Measurements from ENCODE around the gene MMP15.

Gene MMP15

DNA sequence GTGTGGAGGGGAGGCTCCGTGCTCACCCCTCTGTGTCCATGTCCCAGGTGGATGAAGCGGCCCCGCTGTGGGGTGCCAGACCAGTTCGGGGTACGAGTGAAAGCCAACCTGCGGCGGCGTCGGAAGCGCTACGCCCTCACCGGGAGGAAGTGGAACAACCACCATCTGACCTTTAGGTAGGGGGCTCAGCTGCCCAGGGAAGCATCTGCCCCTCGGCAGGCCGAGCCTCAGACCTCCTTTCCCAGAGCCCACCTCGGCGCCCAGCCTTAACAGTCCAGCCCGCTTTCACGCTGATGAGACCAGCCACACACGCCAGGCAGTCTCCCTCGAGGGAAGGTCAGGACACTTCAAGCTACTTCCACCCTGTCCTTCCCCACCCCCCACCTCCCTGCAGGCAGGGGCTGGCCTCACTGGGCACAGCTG is 12.7 kb downstream of the MMP15 start:
- Histone ChIP-seq H3K4me3 (replicated peaks; ENCODE audit: low read depth, low read length) (no peak overlapping the region), H3K27me3 (replicated peaks; ENCODE audit: control insufficient read depth, insufficient read depth, low read length) (no peaks in the 10 kb centered on the region), H3K36me3 (ENCODE audit: control insufficient read depth, insufficient read depth, low read length) (no peaks in the 10 kb centered on the region)
- no peak for DNase-seq (ENCODE audit: extremely low read depth, insufficient read length)
- no peak for TF ChIP-seq CTCF (IDR thresholded peaks at IDR 0.05; ENCODE audit: insufficient read depth, low read length, poor library complexity, severe bottlenecking)

DNA sequence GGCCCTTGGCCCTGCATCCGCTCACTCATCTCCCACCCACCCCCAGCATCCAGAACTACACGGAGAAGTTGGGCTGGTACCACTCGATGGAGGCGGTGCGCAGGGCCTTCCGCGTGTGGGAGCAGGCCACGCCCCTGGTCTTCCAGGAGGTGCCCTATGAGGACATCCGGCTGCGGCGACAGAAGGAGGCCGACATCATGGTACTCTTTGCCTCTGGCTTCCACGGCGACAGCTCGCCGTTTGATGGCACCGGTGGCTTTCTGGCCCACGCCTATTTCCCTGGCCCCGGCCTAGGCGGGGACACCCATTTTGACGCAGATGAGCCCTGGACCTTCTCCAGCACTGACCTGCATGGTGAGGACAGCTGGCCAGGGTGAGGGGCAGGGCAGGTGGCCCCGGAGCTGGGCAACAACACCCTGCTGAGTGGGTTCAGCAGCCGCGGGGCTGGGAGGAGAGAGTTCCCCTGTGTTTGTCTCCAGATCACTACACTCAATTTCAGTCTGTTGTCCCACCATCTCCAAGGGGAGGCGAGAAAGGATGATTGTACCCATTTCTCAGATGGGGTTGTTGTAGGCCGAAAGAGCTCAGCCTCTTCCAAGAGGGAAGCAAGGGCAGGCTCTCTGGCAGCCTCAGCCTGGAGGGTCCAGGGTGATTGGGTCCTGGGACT is 14.4 kb downstream of the MMP15 start:
- TF ChIP-seq CTCF (IDR thresholded peaks at IDR 0.05; ENCODE audit: insufficient read depth, low read length, poor library complexity, severe bottlenecking): no peak
- H3K27me3 ChIP-seq (replicated peaks; ENCODE audit: control insufficient read depth, insufficient read depth, low read length): no peaks in the 10 kb centered on the region
- no peaks in the 10 kb centered on the region for H3K36me3 ChIP-seq (ENCODE audit: control insufficient read depth, insufficient read depth, low read length)
- H3K4me3 ChIP-seq (replicated peaks; ENCODE audit: low read depth, low read length): no peak overlapping the region
- no peak for DNase-seq (ENCODE audit: extremely low read depth, insufficient read length)

DNA sequence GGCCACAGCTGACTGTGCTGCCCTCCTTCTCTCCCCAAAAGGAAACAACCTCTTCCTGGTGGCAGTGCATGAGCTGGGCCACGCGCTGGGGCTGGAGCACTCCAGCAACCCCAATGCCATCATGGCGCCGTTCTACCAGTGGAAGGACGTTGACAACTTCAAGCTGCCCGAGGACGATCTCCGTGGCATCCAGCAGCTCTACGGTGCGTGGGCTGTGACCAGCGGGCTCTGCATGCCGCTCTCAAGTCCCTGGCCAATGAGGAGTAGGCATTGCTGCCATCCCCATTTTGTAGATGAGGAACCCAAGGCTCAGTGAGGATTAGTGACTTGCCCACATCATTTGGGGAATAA is 14.9 kb downstream of the MMP15 start:
- no peaks in the 10 kb centered on the region for H3K36me3 ChIP-seq (ENCODE audit: control insufficient read depth, insufficient read depth, low read length)
- H3K4me3 ChIP-seq (replicated peaks; ENCODE audit: low read depth, low read length): no peak overlapping the region
- no peak for TF ChIP-seq CTCF (IDR thresholded peaks at IDR 0.05; ENCODE audit: insufficient read depth, low read length, poor library complexity, severe bottlenecking)
- no peaks in the 10 kb centered on the region for H3K27me3 ChIP-seq (replicated peaks; ENCODE audit: control insufficient read depth, insufficient read depth, low read length)
- DNase-seq (ENCODE audit: extremely low read depth, insufficient read length): no peak

DNA sequence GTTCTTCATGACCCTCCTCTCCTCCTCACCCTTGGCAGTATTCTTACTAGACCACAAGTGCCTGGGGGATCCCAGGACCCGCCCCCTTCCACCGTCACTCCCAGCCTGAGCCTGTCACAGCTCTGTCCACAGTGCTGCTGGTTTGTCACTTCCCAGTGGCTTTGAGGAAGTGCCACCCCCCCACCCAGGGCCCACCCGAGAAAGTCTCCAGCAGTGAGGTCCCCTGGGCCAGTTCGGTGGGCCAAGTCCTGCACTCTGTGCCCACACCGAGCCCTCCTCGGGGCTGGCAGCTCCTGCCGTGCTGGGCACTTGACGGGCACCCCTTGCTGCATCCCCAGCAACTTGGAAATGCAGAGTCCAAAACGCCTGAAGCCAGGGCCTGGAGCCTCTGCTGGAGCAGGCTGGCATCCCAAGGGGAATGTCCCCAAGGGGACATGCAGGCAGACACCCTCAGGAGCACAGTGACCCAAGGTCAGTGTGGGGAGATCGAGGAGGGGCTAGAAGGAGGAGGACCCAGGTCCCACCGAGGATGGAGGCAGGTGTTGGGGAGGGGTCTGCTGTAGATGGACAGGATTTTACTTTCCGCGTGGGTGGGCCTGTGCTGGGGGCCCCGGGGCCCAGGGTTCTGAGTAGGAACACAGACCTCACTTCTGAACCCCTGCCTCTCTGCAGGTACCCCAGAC is 15.5 kb downstream of the MMP15 start:
- TF ChIP-seq CTCF (IDR thresholded peaks at IDR 0.05; ENCODE audit: insufficient read depth, low read length, poor library complexity, severe bottlenecking): no peak
- Histone ChIP-seq H3K36me3 (ENCODE audit: control insufficient read depth, insufficient read depth, low read length) (no peaks in the 10 kb centered on the region), H3K27me3 (replicated peaks; ENCODE audit: control insufficient read depth, insufficient read depth, low read length) (no peaks in the 10 kb centered on the region), H3K4me3 (replicated peaks; ENCODE audit: low read depth, low read length) (no peak overlapping the region)
- no peak for DNase-seq (ENCODE audit: extremely low read depth, insufficient read length)

DNA sequence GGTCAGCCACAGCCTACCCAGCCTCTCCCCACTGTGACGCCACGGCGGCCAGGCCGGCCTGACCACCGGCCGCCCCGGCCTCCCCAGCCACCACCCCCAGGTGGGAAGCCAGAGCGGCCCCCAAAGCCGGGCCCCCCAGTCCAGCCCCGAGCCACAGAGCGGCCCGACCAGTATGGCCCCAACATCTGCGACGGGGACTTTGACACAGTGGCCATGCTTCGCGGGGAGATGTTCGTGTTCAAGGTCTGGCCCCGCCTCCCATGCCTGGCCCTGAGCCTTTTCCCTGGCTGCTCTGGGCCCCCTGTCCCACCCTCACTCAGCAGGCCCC is 16.0 kb downstream of the MMP15 start:
- H3K36me3 ChIP-seq (ENCODE audit: control insufficient read depth, insufficient read depth, low read length): no peaks in the 10 kb centered on the region
- H3K4me3 ChIP-seq (replicated peaks; ENCODE audit: low read depth, low read length): no peak overlapping the region
- no peak for TF ChIP-seq CTCF (IDR thresholded peaks at IDR 0.05; ENCODE audit: insufficient read depth, low read length, poor library complexity, severe bottlenecking)
- H3K27me3 ChIP-seq (replicated peaks; ENCODE audit: control insufficient read depth, insufficient read depth, low read length): no peaks in the 10 kb centered on the region
- DNase-seq (ENCODE audit: extremely low read depth, insufficient read length): no peak
